Testis (tissue), 3 donors: Measurements from ENCODE around the gene FAM227A. TPM values are rescaled to one million over a fixed set of nuclear protein-coding genes. Genes with fewer than 3 reads are reported as not detected.
"Not testable (repeated sequence)": the region's sequence is repeated elsewhere in the genome, so short reads cannot be mapped to it uniquely, and the experiment has no call there.

Experiments
- DNase-seq: peaks from one replicate; pipeline ENCODE4 v3.0.0-alpha.2; 2019
- H3K27ac ChIP-seq, 2 donors: fragments of 200-600 bp; sonication (generic); one replicate each; pipeline ENCODE4 v1.5.1; 2019
- H3K27me3 ChIP-seq: fragments of 200-600 bp; sonication (generic); one replicate; pipeline ENCODE4 v1.5.1; 2019
- H3K36me3 ChIP-seq: fragments of 200-600 bp; sonication (generic); one replicate; pipeline ENCODE4 v1.5.1; 2017; ENCODE audit warnings: low read depth; ENCODE audit errors: missing control alignments
- H3K4me1 ChIP-seq: fragments of 200-600 bp; sonication (generic); one replicate; pipeline ENCODE4 v1.5.1; 2019
- H3K4me3 ChIP-seq, 2 donors: fragments of 200-600 bp; sonication (generic); one replicate each; pipeline ENCODE4 v1.5.1; 2017 to 2019
- H3K9me3 ChIP-seq: fragments of 200-600 bp; sonication (generic); one replicate; pipeline ENCODE4 v1.5.1; 2017
- POLR2A ChIP-seq: fragments of 450-650 bp; IDR thresholded peaks from one replicate; pipeline ENCODE4 v1.6.1; 2017; ENCODE audit warnings: antibody characterized with exemption, mild to moderate bottlenecking, moderate library complexity
- WGBS, 2 donors: methylation state at CpG; one replicate each; pipeline ENCODE4 v1.1.5; 2018; 5-methylcytosine and 5-hydroxymethylcytosine counted together
- intact Hi-C: fragments of 100-400 bp; cut with DNase I; formaldehyde crosslinking; loops from one replicate; pipeline ENCODE4 v1.15.1; 2023; ENCODE audit warnings: low total_unique reads
- polyA plus RNA-seq: library from polyadenylated mRNA; stranded (reverse); fragments of 350-450 nt; fragmentation: Illumina TruSeq; extraction: RNeasy Lipid Tissue Mini Kit (QIAGEN cat#74804); gene quantifications from one replicate; pipeline ENCODE4 v1.2.3, GENCODE V29; 2014; ENCODE audit warnings: low read depth, low replicate concordance; ENCODE audit not compliant: insufficient read depth
- total RNA-seq, 2 donors: library from RNA; depleted of rRNA; stranded (reverse); fragments of >200 nt; gene quantifications; one replicate each; pipeline ENCODE4 v1.2.3, GENCODE V29; 2016
- TF ChIP-seq, protein P1 (sequence below), 3 experiments: fragments of 450-650 bp in 2 of 3; fragments of 200-600 bp in 1 of 3; sonication (generic) in 1 of 3; IDR thresholded peaks; one replicate each; pipeline ENCODE4 v1.5.1; 2016 to 2019; ENCODE audit warnings: antibody characterized with exemption in 3 of 3, mild to moderate bottlenecking in 2 of 3, moderate library complexity in 1 of 3

Gene FAM227A
- total and polyA plus RNA-seq, 3 donors from 2014 or later, result 16.3 to 41.8 (median 18.0) TPM

DNA sequence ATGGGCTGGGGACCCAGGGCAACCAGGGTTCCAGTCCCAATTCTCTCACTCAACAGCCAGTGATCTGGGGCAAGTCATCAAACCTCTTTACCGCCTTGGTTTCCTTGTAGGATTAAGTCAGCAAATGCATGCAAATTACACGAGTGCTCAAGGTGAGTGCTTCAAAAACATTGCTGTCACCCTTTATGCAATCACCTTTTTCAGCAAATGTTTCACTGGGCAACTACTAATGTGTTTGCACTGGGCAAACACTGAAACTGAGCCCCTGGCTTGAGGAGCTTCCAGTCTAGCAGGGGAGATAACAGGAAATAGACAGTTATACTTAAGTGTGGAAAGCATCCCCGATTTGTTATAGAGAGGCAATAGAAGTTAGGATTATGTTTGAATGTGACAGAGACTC lies 48.5 kb downstream of the FAM227A start:
- TF ChIP-seq POLR2A, result no peak
- TF ChIP-seq, protein P1, sequence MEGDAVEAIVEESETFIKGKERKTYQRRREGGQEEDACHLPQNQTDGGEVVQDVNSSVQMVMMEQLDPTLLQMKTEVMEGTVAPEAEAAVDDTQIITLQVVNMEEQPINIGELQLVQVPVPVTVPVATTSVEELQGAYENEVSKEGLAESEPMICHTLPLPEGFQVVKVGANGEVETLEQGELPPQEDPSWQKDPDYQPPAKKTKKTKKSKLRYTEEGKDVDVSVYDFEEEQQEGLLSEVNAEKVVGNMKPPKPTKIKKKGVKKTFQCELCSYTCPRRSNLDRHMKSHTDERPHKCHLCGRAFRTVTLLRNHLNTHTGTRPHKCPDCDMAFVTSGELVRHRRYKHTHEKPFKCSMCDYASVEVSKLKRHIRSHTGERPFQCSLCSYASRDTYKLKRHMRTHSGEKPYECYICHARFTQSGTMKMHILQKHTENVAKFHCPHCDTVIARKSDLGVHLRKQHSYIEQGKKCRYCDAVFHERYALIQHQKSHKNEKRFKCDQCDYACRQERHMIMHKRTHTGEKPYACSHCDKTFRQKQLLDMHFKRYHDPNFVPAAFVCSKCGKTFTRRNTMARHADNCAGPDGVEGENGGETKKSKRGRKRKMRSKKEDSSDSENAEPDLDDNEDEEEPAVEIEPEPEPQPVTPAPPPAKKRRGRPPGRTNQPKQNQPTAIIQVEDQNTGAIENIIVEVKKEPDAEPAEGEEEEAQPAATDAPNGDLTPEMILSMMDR (IDR thresholded peaks at IDR 0.05), result no peak
- no peaks in the 10 kb centered on the region for H3K27me3 ChIP-seq
- H3K27ac ChIP-seq, result no peak overlapping the region
- H3K9me3 ChIP-seq, result no peaks in the 10 kb centered on the region
- intact Hi-C loops, result no loop called here
- H3K36me3 ChIP-seq, result no peaks in the 10 kb centered on the region
- 91% methylated on average over 3 of the region's 3 CpGs for WGBS, 2 donors
- H3K4me1 ChIP-seq, result no peaks in the 10 kb centered on the region
- H3K4me3 ChIP-seq, result no peak overlapping the region
- DNase-seq, result no peak

DNA sequence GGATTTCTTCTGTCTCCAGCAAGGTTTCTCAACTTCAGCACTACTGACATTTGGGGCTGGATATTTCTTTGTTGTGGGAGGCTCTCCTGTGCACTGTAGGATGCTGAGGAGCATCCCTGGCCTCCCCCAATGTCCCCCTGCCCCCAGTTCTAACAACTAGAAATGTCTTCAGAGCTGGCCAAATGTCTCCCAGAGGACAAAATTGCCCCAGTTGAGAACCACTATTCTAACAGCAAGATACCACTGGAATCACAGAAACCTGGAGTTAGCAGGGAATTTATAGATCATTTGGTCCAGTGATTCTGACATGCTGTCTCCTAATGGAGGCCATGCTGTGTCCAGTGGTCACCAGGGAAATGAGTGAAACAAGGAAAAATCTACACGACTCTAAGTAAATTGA lies 54.0 kb downstream of the FAM227A start:
- intact Hi-C loops, result no loop called here
- DNase-seq, result no peak
- Histone ChIP-seq H3K9me3 (no peaks in the 10 kb centered on the region), H3K27me3 (no peaks in the 10 kb centered on the region), H3K27ac (no peak overlapping the region), H3K36me3 (no peaks in the 10 kb centered on the region), H3K4me1 (no peaks in the 10 kb centered on the region), H3K4me3 (no peak overlapping the region)
- WGBS, 2 donors, result 81 to 94% methylated on average over 1 of the region's 1 CpG
- TF ChIP-seq, protein P1 (IDR thresholded peaks at IDR 0.05), result no peak
- no peak for TF ChIP-seq POLR2A

- Histone ChIP-seq H3K9me3 (no peaks in the 10 kb centered on the region), H3K4me1 (no peaks in the 10 kb centered on the region), H3K27me3 (no peaks in the 10 kb centered on the region), H3K4me3 (no peak overlapping the region), H3K27ac (no peak overlapping the region), H3K36me3 (no peaks in the 10 kb centered on the region)
- intact Hi-C loops, result no loop called here
- 94 to 95% methylated on average over 2 of the region's 2 CpGs for WGBS, 2 donors
- DNase-seq, result no peak
- TF ChIP-seq, protein P1 (IDR thresholded peaks at IDR 0.05), result no peak
- TF ChIP-seq POLR2A, result no peak
Measured at GRCh38 chr22:38601221-38601764, 54.9 kb downstream of the FAM227A start.

- 95 to 96% methylated on average over 10 of the region's 10 CpGs for WGBS, 2 donors
- intact Hi-C loops, result no loop called here
- Histone ChIP-seq H3K4me3 (no peak overlapping the region), H3K27ac (no peak overlapping the region), H3K27me3 (no peaks in the 10 kb centered on the region), H3K9me3 (no peaks in the 10 kb centered on the region), H3K36me3 (no peaks in the 10 kb centered on the region), H3K4me1 (no peaks in the 10 kb centered on the region)
- TF ChIP-seq, protein P1 (IDR thresholded peaks at IDR 0.05), result no peak
- no peak for TF ChIP-seq POLR2A
- DNase-seq, result no peak
Measured at GRCh38 chr22:38599466-38599865, 56.7 kb downstream of the FAM227A start.

DNA sequence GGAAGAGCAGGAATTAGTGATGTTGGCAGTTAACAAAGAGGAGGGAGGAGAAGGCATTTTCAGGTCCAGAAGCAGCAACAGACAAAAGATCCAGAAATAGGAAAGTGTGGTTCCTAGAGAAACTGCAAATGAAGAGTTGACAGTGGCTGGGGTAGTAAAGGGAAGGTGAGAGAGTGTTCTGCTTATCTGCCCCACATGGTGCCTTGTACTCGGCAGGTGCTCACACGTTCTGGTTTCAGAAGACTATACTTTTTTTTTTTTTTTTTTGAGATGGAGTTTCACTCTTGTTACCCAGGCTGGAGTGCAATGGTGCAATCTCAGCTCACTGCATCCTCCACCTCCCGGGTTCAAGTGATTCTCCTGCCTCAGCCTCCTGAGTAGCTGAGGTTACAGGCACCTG lies 73.3 kb downstream of the FAM227A start:
- H3K36me3 ChIP-seq, intact Hi-C loops, H3K4me3 ChIP-seq, DNase-seq, H3K27ac ChIP-seq, H3K9me3 ChIP-seq, H3K4me1 ChIP-seq, H3K27me3 ChIP-seq: not testable (repeated sequence)
- WGBS, 2 donors, result 75 to 83% methylated on average over 3 of the region's 3 CpGs
